Measurements from ENCODE around the gene RARA. TPM values are rescaled to one million over a fixed set of nuclear protein-coding genes. Genes with fewer than 3 reads are reported as not detected.

RARA gene
- total RNA-seq, 2 donors from 2014 or later = 46.8 to 73.4 TPM

GRCh38 chr17:40351359-40352236, 42.6 kb downstream of the RARA start:
- ATAC-seq (ENCODE audit: insufficient number of reproducible peaks, low FRiP score, low read depth) (no peak), DNase-seq (ENCODE audit: low spot score) (no peak)
- H3K36me3 ChIP-seq = peaks cover 23% of the 10 kb centered on the region
- H3K9me3 ChIP-seq = no peaks in the 10 kb centered on the region
- no peaks in the 10 kb centered on the region for H3K27me3 ChIP-seq (replicated peaks; ENCODE audit: insufficient read depth)
- peaks cover 26 to 48% of the 10 kb centered on the region in 2 donors for H3K4me1 ChIP-seq (ENCODE audit: control insufficient read depth in 1 of 2, low read depth in 2 of 2)
- no peak overlapping the region for H3K4me3 ChIP-seq
- no peak for TF ChIP-seq CTCF (IDR thresholded peaks at IDR 0.05)
- H3K27ac ChIP-seq = no peak overlapping the region

DNA sequence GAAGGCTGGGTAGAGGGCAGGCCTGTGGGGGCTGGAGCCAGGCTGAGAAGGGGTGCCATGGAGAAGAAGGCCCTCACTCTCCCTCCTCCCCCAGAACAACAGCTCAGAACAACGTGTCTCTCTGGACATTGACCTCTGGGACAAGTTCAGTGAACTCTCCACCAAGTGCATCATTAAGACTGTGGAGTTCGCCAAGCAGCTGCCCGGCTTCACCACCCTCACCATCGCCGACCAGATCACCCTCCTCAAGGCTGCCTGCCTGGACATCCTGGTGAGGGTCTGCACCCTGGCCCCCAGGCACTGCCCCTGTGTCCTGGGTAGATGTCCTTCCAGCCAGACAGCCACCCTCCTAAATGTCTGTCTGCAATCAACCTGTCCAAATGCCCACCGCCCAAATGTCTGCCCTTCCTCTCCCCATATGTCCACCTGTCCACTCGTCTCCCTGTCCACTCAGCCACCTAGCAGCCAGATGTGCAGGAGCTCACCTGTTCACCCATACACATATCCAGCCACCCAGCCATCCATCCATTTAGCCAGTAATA, 43.3 kb downstream of the RARA start:
- ATAC-seq (ENCODE audit: insufficient number of reproducible peaks, low FRiP score, low read depth) = no peak
- H3K9me3 ChIP-seq = no peaks in the 10 kb centered on the region
- peaks cover 23% of the 10 kb centered on the region for H3K36me3 ChIP-seq
- no peak for DNase-seq (ENCODE audit: low spot score)
- no peak for TF ChIP-seq CTCF (IDR thresholded peaks at IDR 0.05)
- H3K27me3 ChIP-seq (replicated peaks; ENCODE audit: insufficient read depth) = no peaks in the 10 kb centered on the region
- H3K27ac ChIP-seq = no peak overlapping the region
- no peak overlapping the region for H3K4me3 ChIP-seq
- H3K4me1 ChIP-seq (ENCODE audit: control insufficient read depth in 1 of 2, low read depth in 2 of 2) = peaks cover 21 to 41% of the 10 kb centered on the region in 2 donors

DNA sequence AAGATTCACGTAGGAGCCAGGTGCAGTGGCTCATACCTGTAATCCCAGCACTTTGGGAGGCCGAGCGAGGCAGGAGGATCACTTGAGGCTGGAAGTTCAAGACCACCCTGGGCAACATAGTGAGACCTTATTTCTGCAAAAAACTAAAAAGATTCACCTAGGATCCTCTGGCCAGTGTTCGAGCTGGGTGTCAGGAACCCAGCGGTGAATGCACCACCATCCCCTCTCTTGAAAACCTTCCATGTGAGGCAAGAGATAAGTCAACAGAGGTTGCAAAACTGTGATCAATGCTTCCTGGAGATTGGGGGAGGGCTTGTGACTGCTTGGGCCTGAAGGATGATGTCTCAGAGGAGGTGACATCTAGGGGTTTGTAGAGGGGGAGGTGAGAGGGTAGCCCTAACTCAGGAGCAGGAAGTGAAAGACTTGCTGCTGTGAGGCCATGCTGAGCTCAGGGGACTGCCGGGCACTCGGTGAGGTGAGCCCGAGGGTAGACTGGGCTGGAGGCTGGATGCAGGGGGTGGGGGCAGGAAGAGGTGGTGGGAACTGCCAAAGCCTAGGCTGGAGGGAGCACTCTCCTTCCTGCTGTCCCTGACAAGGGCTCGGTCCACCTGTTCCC, 43.9 kb downstream of the RARA start:
- peaks cover 15 to 35% of the 10 kb centered on the region in 2 donors for H3K4me1 ChIP-seq (ENCODE audit: control insufficient read depth in 1 of 2, low read depth in 2 of 2)

DNA sequence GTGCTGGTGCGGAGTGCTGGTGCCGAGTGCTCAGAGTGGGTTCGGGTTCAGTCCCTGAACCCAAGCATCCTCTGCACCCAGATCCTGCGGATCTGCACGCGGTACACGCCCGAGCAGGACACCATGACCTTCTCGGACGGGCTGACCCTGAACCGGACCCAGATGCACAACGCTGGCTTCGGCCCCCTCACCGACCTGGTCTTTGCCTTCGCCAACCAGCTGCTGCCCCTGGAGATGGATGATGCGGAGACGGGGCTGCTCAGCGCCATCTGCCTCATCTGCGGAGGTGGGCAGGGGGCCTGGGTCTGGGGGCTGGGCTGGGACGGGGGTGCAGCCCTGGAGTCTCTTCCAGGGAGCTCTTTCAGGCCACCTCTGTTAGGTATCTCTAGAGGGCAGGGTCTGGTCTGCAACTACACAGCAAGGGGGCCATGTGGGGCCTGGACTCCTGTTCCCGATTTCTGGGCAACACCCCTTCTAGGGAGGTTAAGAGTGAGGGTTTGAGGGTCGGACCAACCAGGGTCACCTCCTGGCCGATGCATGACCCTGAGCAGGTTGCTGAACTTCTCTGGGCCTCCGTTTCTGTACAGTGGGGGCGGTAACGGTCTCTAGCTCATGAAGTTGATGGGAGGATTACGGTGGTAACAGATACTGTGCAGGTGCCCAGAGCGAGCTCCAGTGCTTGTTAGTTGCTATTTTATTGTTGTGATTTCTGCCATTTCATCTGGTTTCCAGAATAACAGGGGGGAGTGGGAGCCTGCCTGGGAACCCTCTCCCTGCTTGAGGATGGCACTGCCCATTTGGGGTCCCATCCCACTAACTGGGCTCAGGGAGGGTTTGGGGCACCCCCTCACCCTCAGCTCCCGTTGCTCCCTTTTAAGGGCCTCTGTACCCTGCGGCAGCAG, 45.5 kb downstream of the RARA start:
- ATAC-seq (ENCODE audit: insufficient number of reproducible peaks, low FRiP score, low read depth) = no peak
- no peak overlapping the region for H3K27ac ChIP-seq

More for the DNA sequence above, 43.9 kb downstream of the RARA start:
- Histone ChIP-seq H3K27me3 (replicated peaks; ENCODE audit: insufficient read depth) (no peaks in the 10 kb centered on the region), H3K9me3 (no peaks in the 10 kb centered on the region), H3K27ac (no peak overlapping the region), H3K4me3 (no peak overlapping the region), H3K36me3 (peaks cover 23% of the 10 kb centered on the region)
- ATAC-seq (ENCODE audit: insufficient number of reproducible peaks, low FRiP score, low read depth) (no peak), DNase-seq (ENCODE audit: low spot score) (no peak)
- TF ChIP-seq CTCF (IDR thresholded peaks at IDR 0.05) = no peak

More for the DNA sequence above, 45.5 kb downstream of the RARA start:
- Histone ChIP-seq H3K4me1 (ENCODE audit: control insufficient read depth in 1 of 2, low read depth in 2 of 2) (peaks cover 0 to 26% of the 10 kb centered on the region in 2 donors), H3K9me3 (no peaks in the 10 kb centered on the region), H3K27me3 (replicated peaks; ENCODE audit: insufficient read depth) (no peaks in the 10 kb centered on the region), H3K4me3 (no peak overlapping the region), H3K36me3 (peaks cover 23% of the 10 kb centered on the region)
- DNase-seq (ENCODE audit: low spot score) = no peak
- no peak for TF ChIP-seq CTCF (IDR thresholded peaks at IDR 0.05)

Measured in thoracic aorta (tissue), 2 donors.